ENCODE data around the gene ACTR3C.
"Not testable (repeated sequence)": the region's sequence is repeated elsewhere in the genome, so short reads cannot be mapped to it uniquely, and the experiment has no call there.

The ACTR3C gene

GRCh38 chr7:150225444-150225843, 97.9 kb downstream of the ACTR3C start:
- H3K4me3 ChIP-seq (ENCODE audit: control insufficient read depth, low read depth, low read length); DNase-seq (ENCODE audit: low read depth): not testable (repeated sequence)

- H3K4me3 ChIP-seq (ENCODE audit: control insufficient read depth, low read depth, low read length); DNase-seq (ENCODE audit: low read depth): not testable (repeated sequence)
Measured at GRCh38 chr7:150222083-150222972, 101.0 kb downstream of the ACTR3C start.

GRCh38 chr7:150220673-150221181, 102.6 kb downstream of the ACTR3C start:
- not testable (repeated sequence) for DNase-seq (ENCODE audit: low read depth); H3K4me3 ChIP-seq (ENCODE audit: control insufficient read depth, low read depth, low read length)

- not testable (repeated sequence) for H3K4me3 ChIP-seq (ENCODE audit: control insufficient read depth, low read depth, low read length); DNase-seq (ENCODE audit: low read depth)
Measured at GRCh38 chr7:150219941-150220658, 103.2 kb downstream of the ACTR3C start.

- H3K4me3 ChIP-seq (ENCODE audit: control insufficient read depth, low read depth, low read length); DNase-seq (ENCODE audit: low read depth): not testable (repeated sequence)
Measured at GRCh38 chr7:150206848-150207247, 116.5 kb downstream of the ACTR3C start.

GRCh38 chr7:150205866-150206265, 117.5 kb downstream of the ACTR3C start:
- DNase-seq (ENCODE audit: low read depth); H3K4me3 ChIP-seq (ENCODE audit: control insufficient read depth, low read depth, low read length): not testable (repeated sequence)

GRCh38 chr7:150204577-150204976, 118.8 kb downstream of the ACTR3C start:
- not testable (repeated sequence) for DNase-seq (ENCODE audit: low read depth); H3K4me3 ChIP-seq (ENCODE audit: control insufficient read depth, low read depth, low read length)

- DNase-seq (ENCODE audit: low read depth); H3K4me3 ChIP-seq (ENCODE audit: control insufficient read depth, low read depth, low read length): not testable (repeated sequence)
Measured at GRCh38 chr7:150202894-150203293, 120.5 kb downstream of the ACTR3C start.
